ENCODE data around the gene TIMELESS.
"Not testable (repeated sequence)": the region's sequence is repeated elsewhere in the genome, so short reads cannot be mapped to it uniquely, and the experiment has no call there.

GRCh38 chr12:56494106-56494415 lies 44.8 kb upstream of the TIMELESS start:
- TF ChIP-seq CTCF, POLR2A (IDR thresholded peaks at IDR 0.05): not testable (repeated sequence)

Measured in right lobe of liver (tissue), 4 donors.